Activated naive CD8-positive, alpha-beta T cell treated with anti-CD3 and anti-CD28 coated beads, Interleukin-2, amount 50 U/mL, for 24 hours (primary cell): ENCODE measurements around the gene ATP6V0B.

Source experiments
- ATAC-seq: fragments of 150-1000 bp; cut with Tn5 transposase; one replicate; pipeline ENCODE4 v1.10.0; 2021
- DNase-seq: peaks from one replicate; pipeline ENCODE4 v3.0.0; 2021
- H3K27ac Mint-ChIP-seq: one replicate; pipeline ENCODE4 v1.8.0; 2021; ENCODE audit warnings: mild to moderate bottlenecking, mixed read lengths
- H3K27me3 Mint-ChIP-seq: one replicate; pipeline ENCODE4 v1.8.0; 2021; ENCODE audit warnings: mixed read lengths
- H3K36me3 Mint-ChIP-seq: one replicate; pipeline ENCODE4 v1.8.0; 2021; ENCODE audit warnings: low read depth, mixed read lengths
- H3K4me1 Mint-ChIP-seq: one replicate; pipeline ENCODE4 v1.8.0; 2021; ENCODE audit warnings: mixed read lengths
- H3K4me3 Mint-ChIP-seq: one replicate; pipeline ENCODE4 v1.8.0; 2021; ENCODE audit warnings: mild to moderate bottlenecking, moderate library complexity, mixed read lengths
- H3K9me3 Mint-ChIP-seq: one replicate; pipeline ENCODE4 v1.8.0; 2021; ENCODE audit warnings: mixed read lengths

The ATP6V0B gene

GRCh38 chr1:43993206-43993914 is 18.6 kb downstream of the ATP6V0B start:
- DNase-seq (no peak), ATAC-seq (no peak)
- Mint-ChIP-seq H3K4me1 (peaks cover 14% of the 10 kb centered on the region), H3K27ac (no peak overlapping the region), H3K4me3 (no peak overlapping the region), H3K36me3 (no peaks in the 10 kb centered on the region), H3K9me3 (no peaks in the 10 kb centered on the region), H3K27me3 (peaks cover 2% of the 10 kb centered on the region)

- DNase-seq (no peak), ATAC-seq (no peak)
- H3K4me3 Mint-ChIP-seq: no peak overlapping the region
- H3K27me3 Mint-ChIP-seq: peaks cover 2% of the 10 kb centered on the region
- no peak overlapping the region for H3K27ac Mint-ChIP-seq
- H3K4me1 Mint-ChIP-seq: peaks cover 14% of the 10 kb centered on the region
- no peaks in the 10 kb centered on the region for H3K9me3 Mint-ChIP-seq
- no peaks in the 10 kb centered on the region for H3K36me3 Mint-ChIP-seq
Measured at GRCh38 chr1:43994071-43994470, 19.3 kb downstream of the ATP6V0B start.

DNA sequence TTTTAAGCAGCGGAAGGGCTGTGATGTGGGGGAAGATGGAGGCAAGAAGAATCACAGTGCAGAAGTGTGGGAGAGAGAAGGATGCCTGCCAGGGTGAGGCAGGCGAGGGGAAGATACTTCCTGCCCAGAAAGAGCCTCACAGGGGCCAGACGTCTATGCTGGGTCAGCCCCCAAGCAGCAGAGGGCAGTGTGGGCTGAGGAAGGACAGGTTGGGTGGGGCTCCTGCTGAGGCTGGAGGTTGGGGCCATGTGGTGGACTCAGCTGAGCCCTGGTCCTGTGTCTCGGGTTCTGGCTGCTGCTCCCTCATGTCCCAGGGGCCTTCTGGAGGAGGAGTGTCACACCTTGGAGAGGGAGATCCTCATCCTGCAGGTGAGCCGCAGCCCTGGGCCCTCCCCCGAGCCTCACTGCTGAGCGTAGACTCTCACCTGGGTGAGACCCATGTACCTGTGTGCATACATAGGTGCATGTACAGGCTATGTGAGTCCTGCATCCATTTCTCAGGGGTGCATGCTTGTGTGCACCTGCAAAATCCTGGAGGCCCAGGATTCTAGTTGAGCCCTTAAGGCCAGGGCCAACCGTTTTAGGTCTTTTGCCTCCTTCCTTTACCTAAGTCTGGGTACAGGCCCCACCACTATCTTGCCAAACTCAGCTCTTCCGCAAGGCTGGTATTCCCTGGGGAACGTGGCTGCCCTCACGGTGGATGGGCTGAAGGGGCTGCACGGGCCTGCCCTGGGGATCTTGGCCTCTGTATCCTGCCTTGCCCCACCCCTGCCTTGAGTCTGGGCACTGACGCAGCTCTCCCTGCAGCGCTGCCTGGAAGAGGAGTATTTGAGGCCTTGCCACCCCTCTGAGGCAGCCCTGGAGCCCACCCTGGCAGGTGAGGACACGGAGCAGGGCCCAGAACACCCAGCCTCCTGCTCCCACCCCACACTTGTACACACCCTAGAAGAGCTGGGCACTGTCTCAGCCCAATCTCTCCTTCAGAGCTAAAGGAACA is 20.3 kb downstream of the ATP6V0B start:
- Mint-ChIP-seq H3K4me1 (peaks cover 14% of the 10 kb centered on the region), H3K27ac (no peak overlapping the region), H3K9me3 (no peaks in the 10 kb centered on the region), H3K36me3 (no peaks in the 10 kb centered on the region), H3K4me3 (no peak overlapping the region), H3K27me3 (peaks cover 2% of the 10 kb centered on the region)
- DNase-seq: no peak
- ATAC-seq: peak; percentile 13

GRCh38 chr1:43995984-43996732 is 21.4 kb downstream of the ATP6V0B start:
- ATAC-seq (no peak), DNase-seq (no peak)
- Mint-ChIP-seq H3K27ac (no peak overlapping the region), H3K4me1 (peaks cover 10% of the 10 kb centered on the region), H3K9me3 (no peaks in the 10 kb centered on the region), H3K27me3 (peaks cover 2% of the 10 kb centered on the region), H3K4me3 (no peak overlapping the region), H3K36me3 (no peaks in the 10 kb centered on the region)

DNA sequence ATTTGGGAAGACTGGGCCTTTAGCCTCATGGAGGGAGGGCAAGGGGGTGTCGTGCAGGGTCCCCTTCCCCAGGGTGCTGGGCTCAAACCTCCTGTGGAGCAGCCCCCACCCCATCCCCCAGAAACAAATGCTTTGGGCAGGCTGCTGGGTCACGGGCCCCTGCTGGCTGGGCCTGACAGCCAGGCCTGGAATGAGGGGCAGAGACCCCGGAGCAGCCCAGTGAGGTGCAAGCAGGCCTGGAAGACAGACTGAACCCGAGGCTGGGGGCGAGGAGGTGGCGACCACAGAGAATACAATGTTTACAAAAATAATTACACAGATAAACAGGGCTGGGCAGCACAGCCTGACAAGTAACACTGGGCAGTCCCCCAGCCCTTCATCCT is 22.0 kb downstream of the ATP6V0B start:
- no peak for ATAC-seq

DNA sequence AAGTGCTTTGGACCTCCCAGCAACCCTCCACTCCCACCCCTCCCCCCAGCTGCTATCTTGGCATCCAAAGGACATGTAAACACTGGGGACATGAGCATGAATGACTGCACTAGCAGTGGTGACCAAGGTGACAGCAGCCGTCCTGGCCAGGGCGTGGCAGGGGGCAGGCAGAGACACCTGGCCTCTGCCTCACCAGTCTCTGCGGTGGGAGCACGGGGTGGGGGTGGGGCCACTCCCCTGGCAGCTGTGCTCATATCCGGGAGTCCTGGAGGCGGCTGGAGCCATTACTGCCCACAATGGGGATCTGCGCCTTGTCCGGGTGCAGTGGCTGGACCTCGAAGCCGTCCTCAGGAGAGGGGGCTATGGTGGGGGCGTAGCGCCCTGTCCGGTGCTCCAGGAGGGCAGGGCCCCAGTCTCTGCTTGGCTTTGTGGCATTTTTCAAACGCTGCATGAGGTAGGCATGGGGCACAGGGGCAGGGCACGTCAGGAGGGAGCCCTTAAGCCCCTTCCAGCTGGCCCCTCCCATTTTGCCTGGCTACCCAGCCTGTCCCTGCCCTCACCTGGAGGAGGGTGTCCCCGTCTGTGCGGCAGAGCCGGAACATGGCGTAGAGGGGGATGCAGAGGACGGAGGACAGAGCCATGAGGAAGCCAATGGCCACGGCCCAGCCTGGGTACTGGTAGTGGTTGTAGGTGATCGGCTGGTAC is 22.7 kb downstream of the ATP6V0B start:
- Mint-ChIP-seq H3K4me3 (no peak overlapping the region), H3K36me3 (peaks cover 2% of the 10 kb centered on the region), H3K27me3 (peaks cover 2% of the 10 kb centered on the region), H3K27ac (no peak overlapping the region), H3K9me3 (no peaks in the 10 kb centered on the region), H3K4me1 (peaks cover 3% of the 10 kb centered on the region)
- no peak for ATAC-seq
- no peak for DNase-seq

More for the DNA sequence above, 22.0 kb downstream of the ATP6V0B start:
- Mint-ChIP-seq H3K9me3 (no peaks in the 10 kb centered on the region), H3K4me3 (no peak overlapping the region), H3K4me1 (peaks cover 7% of the 10 kb centered on the region), H3K27me3 (peaks cover 2% of the 10 kb centered on the region), H3K27ac (no peak overlapping the region), H3K36me3 (no peaks in the 10 kb centered on the region)
- DNase-seq: no peak

GRCh38 chr1:43998000-43998378 is 23.2 kb downstream of the ATP6V0B start:
- peaks cover 2% of the 10 kb centered on the region for H3K36me3 Mint-ChIP-seq
- H3K27ac Mint-ChIP-seq: no peak overlapping the region
- H3K9me3 Mint-ChIP-seq: no peaks in the 10 kb centered on the region
- no peak for ATAC-seq
- no peaks in the 10 kb centered on the region for H3K4me1 Mint-ChIP-seq
- no peaks in the 10 kb centered on the region for H3K27me3 Mint-ChIP-seq
- DNase-seq: no peak
- no peak overlapping the region for H3K4me3 Mint-ChIP-seq

- DNase-seq (no peak), ATAC-seq (no peak)
- H3K27me3 Mint-ChIP-seq: no peaks in the 10 kb centered on the region
- H3K27ac Mint-ChIP-seq: no peak overlapping the region
- H3K36me3 Mint-ChIP-seq: peaks cover 2% of the 10 kb centered on the region
- H3K4me1 Mint-ChIP-seq: no peaks in the 10 kb centered on the region
- H3K4me3 Mint-ChIP-seq: no peak overlapping the region
- H3K9me3 Mint-ChIP-seq: no peaks in the 10 kb centered on the region
Measured at GRCh38 chr1:43999455-43999854, 24.7 kb downstream of the ATP6V0B start.

GRCh38 chr1:44000122-44000665 is 25.4 kb downstream of the ATP6V0B start:
- H3K36me3 Mint-ChIP-seq: peaks cover 2% of the 10 kb centered on the region
- no peaks in the 10 kb centered on the region for H3K27me3 Mint-ChIP-seq
- H3K4me3 Mint-ChIP-seq: no peak overlapping the region
- DNase-seq: no peak
- no peak for ATAC-seq
- H3K27ac Mint-ChIP-seq: no peak overlapping the region
- H3K4me1 Mint-ChIP-seq: no peaks in the 10 kb centered on the region
- no peaks in the 10 kb centered on the region for H3K9me3 Mint-ChIP-seq

GRCh38 chr1:44002165-44002564 is 27.4 kb downstream of the ATP6V0B start:
- Mint-ChIP-seq H3K27ac (no peak overlapping the region), H3K9me3 (no peaks in the 10 kb centered on the region), H3K4me1 (no peaks in the 10 kb centered on the region), H3K4me3 (no peak overlapping the region), H3K27me3 (no peaks in the 10 kb centered on the region), H3K36me3 (peaks cover 2% of the 10 kb centered on the region)
- DNase-seq (no peak), ATAC-seq (no peak)

GRCh38 chr1:44002606-44003157 is 27.9 kb downstream of the ATP6V0B start:
- no peak for ATAC-seq
- no peaks in the 10 kb centered on the region for H3K9me3 Mint-ChIP-seq
- DNase-seq: no peak
- H3K27ac Mint-ChIP-seq: no peak overlapping the region
- H3K4me1 Mint-ChIP-seq: no peaks in the 10 kb centered on the region
- H3K36me3 Mint-ChIP-seq: peaks cover 2% of the 10 kb centered on the region
- no peak overlapping the region for H3K4me3 Mint-ChIP-seq
- no peaks in the 10 kb centered on the region for H3K27me3 Mint-ChIP-seq

GRCh38 chr1:44008259-44008658 is 33.5 kb downstream of the ATP6V0B start:
- Mint-ChIP-seq H3K27ac (no peak overlapping the region), H3K9me3 (no peaks in the 10 kb centered on the region), H3K4me1 (peaks cover 4% of the 10 kb centered on the region), H3K4me3 (no peak overlapping the region), H3K36me3 (no peaks in the 10 kb centered on the region), H3K27me3 (no peaks in the 10 kb centered on the region)
- DNase-seq (no peak), ATAC-seq (no peak)

- H3K4me3 Mint-ChIP-seq: no peak overlapping the region
- DNase-seq (no peak), ATAC-seq (no peak)
- no peaks in the 10 kb centered on the region for H3K36me3 Mint-ChIP-seq
- H3K27ac Mint-ChIP-seq: no peak overlapping the region
- H3K4me1 Mint-ChIP-seq: peaks cover 11% of the 10 kb centered on the region
- no peaks in the 10 kb centered on the region for H3K27me3 Mint-ChIP-seq
- no peaks in the 10 kb centered on the region for H3K9me3 Mint-ChIP-seq
Measured at GRCh38 chr1:44010935-44011471, 36.2 kb downstream of the ATP6V0B start.
